NB4 (cell line): ENCODE results near the gene ANKRD65.
"Not testable (repeated sequence)": the region's sequence is repeated elsewhere in the genome, so short reads cannot be mapped to it uniquely, and the experiment has no call there.

Source experiments
- DNase-seq: peaks from one replicate; pipeline ENCODE4 v3.0.0; 2010; ENCODE audit warnings: low read depth
- H3K4me3 ChIP-seq: one replicate; pipeline ENCODE4 v1.5.1; 2011; ENCODE audit warnings: mild to moderate bottlenecking, low read depth, low read length, moderate library complexity
- MYC ChIP-seq: IDR thresholded peaks from 2 replicates; pipeline ENCODE4 v1.6.1; 2011; ENCODE audit warnings: low read depth, low read length
- POLR2A ChIP-seq: IDR thresholded peaks from 2 replicates; pipeline ENCODE4 v1.6.1; 2011; ENCODE audit warnings: mild to moderate bottlenecking; ENCODE audit not compliant: insufficient read length; ENCODE audit errors: extremely low read depth
- TF ChIP-seq, protein P1 (sequence below): IDR thresholded peaks from one replicate; pipeline ENCODE4 v1.5.1; 2012; ENCODE audit warnings: low read depth, low read length
- TF ChIP-seq, protein P2 (sequence below): IDR thresholded peaks from 2 replicates; pipeline ENCODE4 v1.6.1; 2011; ENCODE audit warnings: low read depth, low read length

ANKRD65 gene

DNA sequence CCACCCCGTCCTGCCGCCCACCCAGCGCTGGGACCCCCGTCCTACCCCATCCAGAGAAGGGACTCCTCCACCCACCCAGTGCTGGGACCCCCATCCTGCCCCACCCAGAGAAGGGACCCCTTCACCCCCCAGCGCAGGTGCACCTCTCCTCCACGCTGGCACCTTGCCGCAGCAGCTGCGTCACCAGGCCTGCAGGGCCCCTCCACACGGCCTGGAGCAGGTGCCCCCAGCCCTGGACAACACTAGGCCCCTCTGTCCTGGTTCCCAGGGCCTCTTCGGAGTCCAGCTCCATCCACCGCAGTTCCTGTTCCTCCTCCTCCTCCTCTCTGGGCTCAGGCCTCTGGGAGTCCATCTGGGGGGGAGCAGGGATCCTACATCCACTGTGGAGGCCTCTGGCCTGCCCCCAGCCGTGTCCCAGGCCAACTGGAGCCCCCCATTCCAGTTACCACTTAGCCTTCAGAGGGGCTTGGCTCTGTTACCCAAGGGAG is 378 bp downstream of the ANKRD65 start:
- no peak for DNase-seq
- H3K4me3 ChIP-seq, result no peak overlapping the region
- TF ChIP-seq, protein P1, sequence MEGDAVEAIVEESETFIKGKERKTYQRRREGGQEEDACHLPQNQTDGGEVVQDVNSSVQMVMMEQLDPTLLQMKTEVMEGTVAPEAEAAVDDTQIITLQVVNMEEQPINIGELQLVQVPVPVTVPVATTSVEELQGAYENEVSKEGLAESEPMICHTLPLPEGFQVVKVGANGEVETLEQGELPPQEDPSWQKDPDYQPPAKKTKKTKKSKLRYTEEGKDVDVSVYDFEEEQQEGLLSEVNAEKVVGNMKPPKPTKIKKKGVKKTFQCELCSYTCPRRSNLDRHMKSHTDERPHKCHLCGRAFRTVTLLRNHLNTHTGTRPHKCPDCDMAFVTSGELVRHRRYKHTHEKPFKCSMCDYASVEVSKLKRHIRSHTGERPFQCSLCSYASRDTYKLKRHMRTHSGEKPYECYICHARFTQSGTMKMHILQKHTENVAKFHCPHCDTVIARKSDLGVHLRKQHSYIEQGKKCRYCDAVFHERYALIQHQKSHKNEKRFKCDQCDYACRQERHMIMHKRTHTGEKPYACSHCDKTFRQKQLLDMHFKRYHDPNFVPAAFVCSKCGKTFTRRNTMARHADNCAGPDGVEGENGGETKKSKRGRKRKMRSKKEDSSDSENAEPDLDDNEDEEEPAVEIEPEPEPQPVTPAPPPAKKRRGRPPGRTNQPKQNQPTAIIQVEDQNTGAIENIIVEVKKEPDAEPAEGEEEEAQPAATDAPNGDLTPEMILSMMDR, result no peak
- TF ChIP-seq, protein P2, sequence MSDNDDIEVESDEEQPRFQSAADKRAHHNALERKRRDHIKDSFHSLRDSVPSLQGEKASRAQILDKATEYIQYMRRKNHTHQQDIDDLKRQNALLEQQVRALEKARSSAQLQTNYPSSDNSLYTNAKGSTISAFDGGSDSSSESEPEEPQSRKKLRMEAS, result no peak
- no peak for TF ChIP-seq POLR2A
- TF ChIP-seq MYC, result no peak

DNA sequence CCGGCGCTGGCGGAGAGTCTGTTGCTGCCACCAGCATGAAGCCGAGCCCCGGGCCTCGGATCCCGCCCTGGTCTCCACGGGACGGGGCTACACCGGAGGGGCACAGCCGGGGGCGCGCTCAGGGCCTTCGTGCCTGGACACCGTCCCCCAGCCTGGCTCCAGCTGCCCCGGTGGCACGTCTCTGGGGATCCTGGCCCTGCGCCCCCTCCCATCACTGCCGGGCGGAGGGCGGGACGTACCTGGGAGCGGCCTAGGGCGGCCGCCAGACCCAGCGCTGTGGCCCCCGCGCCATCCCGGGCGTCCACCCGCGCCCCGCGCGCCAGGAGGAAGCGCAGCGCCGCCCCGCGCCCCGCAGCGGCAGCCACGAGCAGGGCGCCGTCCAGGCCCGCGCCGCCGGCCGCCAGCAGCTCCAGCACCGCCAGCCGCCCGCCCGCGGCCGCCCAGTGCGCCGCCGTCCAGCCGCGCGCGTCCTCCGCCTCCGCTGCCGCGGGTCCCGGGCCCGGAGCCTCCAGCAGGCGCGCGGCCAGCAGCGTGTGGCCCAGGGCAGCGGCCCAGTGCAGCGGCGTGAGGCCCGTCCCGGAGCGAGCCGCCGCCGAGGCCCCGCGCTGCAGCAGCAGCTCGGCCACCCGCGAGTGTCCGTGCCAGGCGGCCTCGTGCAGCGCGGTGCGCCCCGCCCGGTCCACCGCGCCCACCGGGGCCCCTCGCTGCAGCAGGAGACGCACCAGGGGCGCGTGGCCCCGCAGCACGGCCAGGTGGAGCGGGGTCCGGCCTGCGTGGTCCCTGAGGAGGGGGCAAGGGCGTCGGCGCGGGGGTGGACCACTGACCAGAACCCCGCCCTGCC is 1.0 kb downstream of the ANKRD65 start:
- TF ChIP-seq, protein P1, result no peak
- no peak for TF ChIP-seq MYC
- no peak for TF ChIP-seq POLR2A
- TF ChIP-seq, protein P2, result no peak
- DNase-seq, result no peak
- H3K4me3 ChIP-seq, result no peak overlapping the region

DNA sequence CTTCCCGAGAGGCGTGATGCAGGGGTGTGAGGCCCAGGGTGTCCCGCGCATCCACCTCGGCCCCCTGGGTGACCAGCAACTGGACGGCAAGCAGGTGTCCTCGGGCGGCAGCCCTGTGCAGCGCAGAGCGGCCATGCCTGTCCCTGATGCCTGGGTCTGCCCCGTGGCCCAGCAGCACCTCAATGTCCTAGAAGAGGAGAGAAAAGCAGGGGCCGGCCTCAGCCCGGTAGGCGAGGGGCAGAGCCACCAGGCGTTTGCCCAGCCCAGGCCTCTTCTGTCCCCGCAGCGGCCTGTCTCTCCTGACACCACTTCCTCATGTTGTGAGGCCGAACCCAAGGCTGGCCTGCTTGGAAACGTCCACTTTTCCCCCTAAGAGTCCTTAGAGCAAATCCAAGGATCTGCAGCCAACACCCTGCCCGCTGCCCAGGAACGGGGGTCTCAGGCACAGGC is 1.7 kb downstream of the ANKRD65 start:
- no peak overlapping the region for H3K4me3 ChIP-seq
- no peak for DNase-seq
- no peak for TF ChIP-seq POLR2A
- TF ChIP-seq, protein P1, result no peak
- TF ChIP-seq, protein P2, result no peak
- TF ChIP-seq MYC, result no peak

DNA sequence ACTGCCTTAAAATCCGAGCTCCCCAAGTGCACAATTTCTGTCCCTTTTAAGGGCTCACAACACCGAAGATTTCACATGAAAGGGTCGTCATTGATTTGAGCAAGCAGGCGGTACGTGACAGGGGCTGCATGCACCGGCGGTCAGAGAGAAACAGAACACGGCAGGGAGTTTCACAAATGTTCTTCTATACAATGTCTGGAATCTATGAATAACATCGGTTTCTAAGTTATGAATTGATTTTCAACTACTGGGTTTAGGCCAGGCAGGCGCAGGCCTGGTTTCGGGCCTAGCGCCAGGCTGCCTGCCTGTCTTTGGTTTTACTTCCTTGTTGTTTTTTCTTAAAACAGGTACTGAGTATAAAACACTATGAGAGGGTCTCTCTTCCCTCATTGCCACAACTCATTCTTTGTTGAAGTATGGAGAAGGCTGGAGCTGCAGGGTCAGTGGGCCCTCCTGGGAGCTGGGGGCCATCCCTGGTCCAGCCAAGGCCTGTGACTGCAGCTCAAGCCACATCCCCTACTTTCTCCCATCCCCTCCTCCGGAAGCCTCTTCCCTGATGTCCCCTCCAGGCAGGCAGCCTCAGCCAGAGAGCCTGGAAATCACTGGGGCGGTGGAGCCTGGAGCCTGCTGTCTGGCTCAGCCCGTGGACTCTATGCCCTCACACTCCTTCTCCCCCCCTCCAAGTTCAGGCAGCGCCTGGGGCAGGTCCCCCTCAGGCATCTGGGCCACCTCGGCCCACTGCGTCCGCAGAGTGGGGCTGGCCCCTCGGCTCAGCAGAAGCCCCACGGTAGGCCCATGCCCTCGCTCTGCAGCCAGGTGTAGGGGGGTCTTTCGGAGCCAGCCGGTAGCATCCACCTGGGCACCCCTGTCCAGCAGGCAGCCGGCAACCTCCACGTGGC is 2.4 kb downstream of the ANKRD65 start:
- no peak for DNase-seq
- H3K4me3 ChIP-seq, result no peak overlapping the region
- TF ChIP-seq, protein P2, result no peak
- TF ChIP-seq MYC (no peak), POLR2A (no peak)
- TF ChIP-seq, protein P1, result no peak

DNA sequence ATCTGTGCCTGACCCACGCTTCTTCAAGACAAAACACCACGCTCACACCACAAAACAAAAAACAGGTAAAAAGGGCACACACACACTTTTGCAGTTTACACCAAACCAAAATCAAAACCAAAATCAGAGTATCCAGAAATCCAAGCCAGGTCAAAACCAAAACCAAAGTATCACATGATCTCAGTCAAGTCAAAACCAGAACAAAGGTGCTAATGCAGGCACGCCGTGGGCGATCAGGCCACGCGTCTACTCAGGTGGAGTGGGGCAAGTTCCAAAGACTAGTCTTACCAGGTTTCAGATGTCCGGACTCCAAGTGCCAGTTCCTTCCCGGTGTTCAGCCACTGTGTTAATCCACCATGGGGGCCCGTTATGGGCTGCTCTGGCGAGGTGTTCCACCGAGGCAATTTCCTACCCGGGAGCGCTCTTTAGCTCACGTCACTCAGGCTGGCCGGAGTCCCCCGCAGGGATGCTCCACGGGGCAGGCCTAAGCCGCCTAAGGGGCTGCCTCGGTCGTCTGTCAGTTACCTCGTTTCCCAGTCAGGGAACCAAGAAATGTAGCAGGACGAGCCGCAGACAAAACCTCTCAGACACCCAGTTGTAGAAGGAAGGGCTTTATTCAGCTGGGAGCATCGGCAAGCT is 3.1 kb downstream of the ANKRD65 start:
- not testable (repeated sequence) for H3K4me3 ChIP-seq, DNase-seq

DNA sequence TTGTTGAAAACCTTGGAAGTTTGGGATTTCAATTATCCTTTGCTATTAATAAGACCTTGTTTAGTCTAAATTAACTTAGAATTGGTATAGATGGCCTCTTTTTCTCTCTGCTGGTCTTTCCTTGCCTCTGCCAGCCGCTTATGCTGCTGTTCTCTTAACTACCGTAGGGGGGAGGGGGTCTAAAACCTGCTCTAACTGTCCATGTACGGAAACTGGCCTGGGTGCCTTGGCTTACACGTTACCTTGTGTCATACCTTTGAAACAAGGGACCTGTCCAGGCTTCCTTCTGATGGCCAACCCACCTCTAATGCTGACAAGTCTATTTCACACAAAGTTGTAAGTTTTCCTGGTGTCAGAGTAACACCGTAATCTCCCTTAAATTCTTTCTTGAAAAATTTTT is 3.7 kb downstream of the ANKRD65 start:
- not testable (repeated sequence) for DNase-seq, H3K4me3 ChIP-seq
